Keratinocyte (primary cell): ENCODE measurements around the gene C1orf87. TPM values are rescaled to one million over a fixed set of nuclear protein-coding genes. Genes with fewer than 3 reads are reported as not detected.

Source experiments
- DNase-seq: peaks from one replicate; pipeline ENCODE4 v3.0.0-alpha.2; 2011; ENCODE audit warnings: low read depth, missing footprints, low spot score
- FAIRE-seq: peaks from 2 replicates; lab custom pipeline; 2011; peaks lifted over from hg19 to GRCh38; lab: Jason Lieb, UNC
- H2AFZ ChIP-seq: 2 replicates; pipeline ENCODE4 v1.6.0; 2012; ENCODE audit warnings: low read length, control low read depth, inconsistent platforms; ENCODE audit not compliant: control insufficient read depth
- H3K27ac ChIP-seq: 2 replicates; pipeline ENCODE4 v1.5.1; 2011; ENCODE audit warnings: low read length; ENCODE audit not compliant: control insufficient read depth, insufficient read depth
- H3K27me3 ChIP-seq: 3 replicates; pipeline ENCODE4 v1.6.0; 2011; ENCODE audit warnings: low read length; ENCODE audit not compliant: control insufficient read depth, insufficient read depth; ENCODE audit errors: extremely low read depth
- H3K36me3 ChIP-seq, 2 experiments: 2 replicates in 1 of 2; 3 replicates in 1 of 2; pipeline ENCODE4 v1.5.1; 2011; ENCODE audit warnings: low read length in 2 of 2, mild to moderate bottlenecking in 1 of 2; ENCODE audit not compliant: control insufficient read depth in 2 of 2, insufficient read depth in 2 of 2; ENCODE audit errors: extremely low read depth in 1 of 2
- H3K4me1 ChIP-seq: 3 replicates; pipeline ENCODE4 v1.5.1; 2011; ENCODE audit warnings: low read length; ENCODE audit not compliant: control insufficient read depth, insufficient read depth; ENCODE audit errors: extremely low read depth
- H3K4me2 ChIP-seq: 3 replicates; pipeline ENCODE4 v1.6.0; 2011; ENCODE audit warnings: low read depth, low read length; ENCODE audit not compliant: control insufficient read depth, insufficient read depth; ENCODE audit errors: extremely low read depth
- H3K4me3 ChIP-seq, 3 experiments: fragments of 200-600 bp in 1 of 3; sonication (generic) in 1 of 3; 2 replicates in 2 of 3; 3 replicates in 1 of 3; pipeline ENCODE4 v1.5.1; 2011 to 2016; ENCODE audit warnings: low read length in 3 of 3, mild to moderate bottlenecking in 3 of 3, control low read depth in 2 of 3, inconsistent platforms in 1 of 3, low read depth in 1 of 3, mixed read lengths in 1 of 3, mixed run types in 1 of 3, moderate library complexity in 1 of 3; ENCODE audit not compliant: control insufficient read depth in 2 of 3, insufficient read depth in 2 of 3; ENCODE audit errors: extremely low read depth in 1 of 3
- H3K79me2 ChIP-seq: 2 replicates; pipeline ENCODE4 v1.6.0; 2012; ENCODE audit warnings: low read length; ENCODE audit not compliant: control insufficient read depth, insufficient read depth
- H3K9ac ChIP-seq: 3 replicates; pipeline ENCODE4 v1.6.0; 2011; ENCODE audit warnings: low read length; ENCODE audit not compliant: control insufficient read depth, insufficient read depth; ENCODE audit errors: extremely low read depth
- H3K9me1 ChIP-seq: 3 replicates; pipeline ENCODE4 v1.6.0; 2011; ENCODE audit warnings: low read length; ENCODE audit not compliant: control insufficient read depth, insufficient read depth; ENCODE audit errors: extremely low read depth
- H3K9me3 ChIP-seq: 2 replicates; pipeline ENCODE4 v1.5.1; 2012; ENCODE audit warnings: low read depth, low read length; ENCODE audit not compliant: control insufficient read depth
- H4K20me1 ChIP-seq: 3 replicates; pipeline ENCODE4 v1.6.0; 2011; ENCODE audit warnings: low read length; ENCODE audit not compliant: control insufficient read depth, insufficient read depth; ENCODE audit errors: extremely low read depth
- CTCF ChIP-seq, 3 experiments: IDR thresholded peaks in 1 of 3; conservative IDR thresholded peaks in 1 of 3; optimal IDR thresholded peaks in 1 of 3; 2 replicates in 2 of 3; 3 replicates in 1 of 3; pipeline versions ENCODE3 to v1.5.1; 2011; ENCODE audit warnings: low read length in 3 of 3, mild to moderate bottlenecking in 3 of 3, moderate library complexity in 2 of 3, control low read depth in 1 of 3, inconsistent platforms in 1 of 3; ENCODE audit not compliant: insufficient read depth in 2 of 3; ENCODE audit errors: extremely low read depth in 1 of 3
- EZH2 ChIP-seq: IDR thresholded peaks from one replicate; pipeline ENCODE4 v1.6.1; 2012; ENCODE audit warnings: inconsistent platforms, mild to moderate bottlenecking, low read length, moderate library complexity
- dilution Hi-C: fragments of 300-500 bp; cut with MboI; formaldehyde crosslinking; loops from one replicate; pipeline ENCODE4 v1.7.0; 2020; ENCODE audit warnings: low sequenced_read_pairs; ENCODE audit not compliant: extremely low pct_ligation_motif_present
- polyA plus RNA-seq, 5 experiments: library from polyadenylated mRNA; depleted of rRNA in 3 of 5; stranded (reverse) in 3 of 5; stranded (forward) in 1 of 5; unstranded in 1 of 5; fragments of >200 nt; gene quantifications; 1 replicate in 1 of 5; 2 replicates in 3 of 5; 3 replicates in 1 of 5; pipeline versions ENCODE4 v1.2.1 to v1.2.3, GENCODE V29; 2011 to 2012; ENCODE audit warnings: missing spikeins in 2 of 5, low read depth in 1 of 5, low replicate concordance in 1 of 5

The C1orf87 gene
- polyA plus RNA-seq, 1 donor (not counting 4 experiments of a cell fraction or from before 2014, with no cell fraction given): not detected

GRCh38 chr1:59999006-59999405 lies 74.6 kb downstream of the C1orf87 start:
- Histone ChIP-seq H3K4me2 (no peak overlapping the region), H2AFZ (no peak overlapping the region), H3K27me3 (no peaks in the 10 kb centered on the region), H3K79me2 (no peaks in the 10 kb centered on the region), H3K9ac (no peak overlapping the region), H3K9me1 (no peaks in the 10 kb centered on the region), H3K9me3 (no peaks in the 10 kb centered on the region), H3K4me3 (no peak overlapping the region), H4K20me1 (no peaks in the 10 kb centered on the region), H3K36me3 (no peaks in the 10 kb centered on the region), H3K27ac (no peak overlapping the region), H3K4me1 (no peaks in the 10 kb centered on the region)
- TF ChIP-seq CTCF (optimal IDR thresholded peaks at IDR 0.05 in 1 of 3, IDR thresholded peaks at IDR 0.05 in 1 of 3, conservative IDR thresholded peaks at IDR 0.05 in 1 of 3; ENCODE audit: extremely low read depth in 1 of 3, insufficient read depth in 2 of 3, low read length in 3 of 3) (no peak), EZH2 (no peak)
- dilution Hi-C loops: no loop called here
- FAIRE-seq (no peak), DNase-seq (no peak)

GRCh38 chr1:59997479-59998115 lies 76.0 kb downstream of the C1orf87 start:
- Histone ChIP-seq H3K36me3 (no peaks in the 10 kb centered on the region), H3K79me2 (no peaks in the 10 kb centered on the region), H3K4me2 (no peak overlapping the region), H3K9me1 (no peaks in the 10 kb centered on the region), H3K4me1 (no peaks in the 10 kb centered on the region), H3K4me3 (no peak overlapping the region), H3K9ac (no peak overlapping the region), H4K20me1 (no peaks in the 10 kb centered on the region), H3K27ac (no peak overlapping the region), H3K27me3 (no peaks in the 10 kb centered on the region), H3K9me3 (no peaks in the 10 kb centered on the region), H2AFZ (no peak overlapping the region)
- FAIRE-seq (no peak), DNase-seq (no peak)
- TF ChIP-seq EZH2 (no peak), CTCF (optimal IDR thresholded peaks at IDR 0.05 in 1 of 3, IDR thresholded peaks at IDR 0.05 in 1 of 3, conservative IDR thresholded peaks at IDR 0.05 in 1 of 3; ENCODE audit: extremely low read depth in 1 of 3, insufficient read depth in 2 of 3, low read length in 3 of 3) (peak in 1 of 3 experiments; percentile 30)
- dilution Hi-C loops: no loop called here
